Skeletal muscle satellite cell (primary cell): ENCODE data around the gene B4GALNT3.

Source experiments
- H3K27me3 ChIP-seq: 2 replicates; pipeline ENCODE4 v1.7.0; 2013; ENCODE audit warnings: low read length; ENCODE audit not compliant: control insufficient read depth, insufficient read depth
- H3K36me3 ChIP-seq: 2 replicates; pipeline ENCODE4 v1.7.0; 2013; ENCODE audit warnings: mild to moderate bottlenecking, control low read depth, low read length; ENCODE audit not compliant: insufficient read depth
- H3K4me1 ChIP-seq: 2 replicates; pipeline ENCODE4 v1.7.0; 2013; ENCODE audit warnings: low read length; ENCODE audit not compliant: control insufficient read depth, insufficient read depth
- H3K4me2 ChIP-seq: 2 replicates; pipeline ENCODE4 v1.7.0; 2013; ENCODE audit warnings: mild to moderate bottlenecking, low read length
- H3K4me3 ChIP-seq: 2 replicates; pipeline ENCODE4 v1.7.0; 2013; ENCODE audit warnings: low read length
- H3K9ac ChIP-seq: 2 replicates; pipeline ENCODE4 v1.7.0; 2013; ENCODE audit warnings: mild to moderate bottlenecking, low read depth, low read length, moderate library complexity
- H3K9me3 ChIP-seq: replicated peaks from 2 replicates; pipeline ENCODE4 v1.7.0; 2013; ENCODE audit warnings: mild to moderate bottlenecking, control low read depth, low read length

B4GALNT3 gene

GRCh38 chr12:542395-543113 lies 82.8 kb downstream of the B4GALNT3 start:
- no peaks in the 10 kb centered on the region for H3K9me3 ChIP-seq
- peaks cover 21% of the 10 kb centered on the region for H3K4me1 ChIP-seq

GRCh38 chr12:543114-543451 lies 83.3 kb downstream of the B4GALNT3 start:
- H3K4me3 ChIP-seq, result no peak overlapping the region
- H3K9me3 ChIP-seq, result no peaks in the 10 kb centered on the region
- peaks cover 21% of the 10 kb centered on the region for H3K4me1 ChIP-seq
- no peaks in the 10 kb centered on the region for H3K36me3 ChIP-seq
- no peak overlapping the region for H3K4me2 ChIP-seq
- peaks cover 25% of the 10 kb centered on the region for H3K27me3 ChIP-seq
- H3K9ac ChIP-seq, result no peak overlapping the region

More at GRCh38 chr12:542395-543113, 82.8 kb downstream of the B4GALNT3 start:
- no peaks in the 10 kb centered on the region for H3K36me3 ChIP-seq
- H3K4me2 ChIP-seq, result no peak overlapping the region
- H3K9ac ChIP-seq, result no peak overlapping the region
- peaks cover 22% of the 10 kb centered on the region for H3K27me3 ChIP-seq
- no peak overlapping the region for H3K4me3 ChIP-seq

DNA sequence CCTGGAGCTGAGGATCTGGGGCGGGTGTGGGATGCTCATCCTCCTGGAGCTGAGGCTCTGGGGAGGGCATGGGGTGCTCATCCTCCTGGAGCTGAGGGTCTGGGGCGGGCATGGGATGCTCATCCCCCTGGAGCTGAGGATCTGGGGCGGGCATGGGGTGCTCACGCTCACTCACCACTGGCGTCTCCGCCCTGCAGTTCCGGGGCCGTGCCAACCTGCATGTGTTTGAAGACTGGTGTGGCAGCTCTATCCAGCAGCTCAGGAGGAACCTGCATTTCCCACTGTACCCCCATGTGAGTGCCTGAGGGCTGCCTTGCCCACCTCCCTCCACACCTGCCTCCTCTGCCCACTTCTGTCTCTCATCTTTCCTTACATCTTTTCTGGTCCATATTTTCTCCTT lies 84.4 kb downstream of the B4GALNT3 start:
- H3K4me1 ChIP-seq, result peaks cover 14% of the 10 kb centered on the region
- peaks cover 26% of the 10 kb centered on the region for H3K27me3 ChIP-seq
- no peak overlapping the region for H3K4me2 ChIP-seq
- H3K9ac ChIP-seq, result no peak overlapping the region
- no peak overlapping the region for H3K4me3 ChIP-seq
- no peaks in the 10 kb centered on the region for H3K36me3 ChIP-seq
- no peaks in the 10 kb centered on the region for H3K9me3 ChIP-seq

DNA sequence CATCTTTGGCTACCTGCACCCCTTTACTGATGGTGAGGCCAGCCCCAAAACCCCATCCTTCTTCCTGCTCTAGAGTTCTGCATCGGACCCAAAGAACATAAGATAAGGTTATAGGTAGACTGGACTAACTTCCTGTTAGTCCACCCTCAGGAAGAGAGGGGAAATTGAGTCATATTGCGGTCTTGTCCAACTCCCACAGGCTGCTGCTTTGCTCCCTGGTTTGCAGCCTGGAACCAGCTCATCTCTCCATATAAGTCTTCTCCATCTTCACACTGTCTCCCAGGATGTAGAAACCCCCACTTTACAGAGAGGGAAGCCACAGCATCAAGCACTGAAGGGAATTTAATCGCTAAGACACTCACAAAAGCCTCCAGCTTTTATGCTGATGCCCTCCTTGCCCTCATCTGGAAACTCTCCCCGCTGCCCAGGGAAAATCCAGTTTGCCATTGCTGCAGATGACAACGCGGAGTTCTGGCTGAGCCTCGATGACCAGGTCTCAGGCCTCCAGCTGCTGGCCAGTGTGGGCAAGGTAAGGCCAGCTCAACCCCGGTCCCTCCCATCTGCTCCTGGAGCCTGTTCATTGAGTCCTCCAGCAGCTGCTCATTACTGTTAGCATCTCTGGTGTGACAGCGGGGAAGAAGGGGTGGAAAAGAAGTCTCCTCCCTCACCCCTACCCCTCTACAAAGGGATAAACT lies 85.3 kb downstream of the B4GALNT3 start:
- Histone ChIP-seq H3K27me3 (peaks cover 33% of the 10 kb centered on the region), H3K4me1 (peaks cover 11% of the 10 kb centered on the region), H3K4me2 (no peak overlapping the region), H3K4me3 (no peak overlapping the region), H3K9ac (no peak overlapping the region), H3K9me3 (no peaks in the 10 kb centered on the region), H3K36me3 (no peaks in the 10 kb centered on the region)

DNA sequence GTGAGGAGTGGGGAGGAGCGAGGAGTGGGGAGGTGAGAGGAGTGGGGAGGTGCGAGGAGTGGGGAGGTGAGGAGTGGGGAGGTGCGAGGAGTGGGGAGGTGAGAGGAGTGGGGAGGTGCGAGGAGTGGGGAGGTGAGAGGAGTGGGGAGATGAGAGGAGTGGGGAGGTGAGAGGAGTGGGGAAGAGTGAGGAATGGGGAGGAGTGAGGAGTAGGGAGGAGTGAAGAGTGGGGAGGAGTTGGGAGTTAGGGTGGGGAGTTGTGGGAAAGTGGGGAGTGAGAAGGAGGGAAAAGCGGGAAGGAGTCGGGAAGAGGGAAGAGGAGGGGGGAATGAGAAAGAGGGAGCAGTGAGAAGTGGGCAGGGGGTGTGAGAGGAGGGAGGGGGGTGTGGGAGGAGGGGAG lies 86.1 kb downstream of the B4GALNT3 start:
- H3K36me3 ChIP-seq, result no peaks in the 10 kb centered on the region
- peaks cover 11% of the 10 kb centered on the region for H3K4me1 ChIP-seq
- H3K27me3 ChIP-seq, result peaks cover 37% of the 10 kb centered on the region
- H3K9ac ChIP-seq, result no peak overlapping the region
- no peak overlapping the region for H3K4me2 ChIP-seq
- no peak overlapping the region for H3K4me3 ChIP-seq
- no peaks in the 10 kb centered on the region for H3K9me3 ChIP-seq

DNA sequence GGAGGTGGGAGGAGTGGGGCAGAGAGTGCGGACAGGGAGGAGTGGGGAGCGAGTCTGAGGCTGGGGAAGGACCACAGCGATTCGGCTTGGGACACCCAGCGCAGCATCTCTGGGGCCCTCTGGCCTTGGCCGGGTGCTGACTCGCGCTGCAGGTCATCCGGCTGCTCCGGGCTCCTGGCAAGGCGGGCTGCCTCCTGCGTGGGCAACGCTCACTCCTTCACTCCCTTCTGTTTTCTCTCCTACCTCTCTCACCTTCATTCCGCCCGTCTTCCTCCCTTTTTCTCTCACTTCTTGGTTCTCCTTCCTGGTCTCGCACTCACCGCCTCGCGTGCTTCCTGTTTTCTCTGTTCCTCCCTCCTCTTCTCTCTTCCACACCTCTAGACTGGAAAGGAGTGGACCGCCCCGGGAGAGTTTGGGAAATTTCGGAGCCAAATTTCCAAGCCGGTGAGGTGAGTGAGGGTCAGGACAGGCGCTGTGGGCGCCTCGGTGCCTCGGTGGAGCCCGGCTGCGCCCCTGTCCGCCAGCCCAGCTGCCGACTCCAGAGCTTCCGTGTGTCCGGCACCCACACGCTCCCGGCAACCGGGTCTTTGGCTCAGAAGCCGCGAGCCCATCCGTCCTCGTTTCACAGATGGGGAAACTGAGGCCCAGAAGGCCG lies 86.7 kb downstream of the B4GALNT3 start:
- H3K36me3 ChIP-seq, result no peaks in the 10 kb centered on the region
- H3K4me3 ChIP-seq, result no peak overlapping the region

GRCh38 chr12:546920-547845 lies 87.4 kb downstream of the B4GALNT3 start:
- no peaks in the 10 kb centered on the region for H3K36me3 ChIP-seq
- peak overlapping the region; percentile 33 for H3K4me3 ChIP-seq
- no peaks in the 10 kb centered on the region for H3K9me3 ChIP-seq
- H3K27me3 ChIP-seq, result peaks cover 51% of the 10 kb centered on the region
- H3K4me1 ChIP-seq, result peaks cover 5% of the 10 kb centered on the region
- H3K4me2 ChIP-seq, result peak overlapping the region; percentile 75
- H3K9ac ChIP-seq, result no peak overlapping the region

More for the DNA sequence above, 86.7 kb downstream of the B4GALNT3 start:
- Histone ChIP-seq H3K27me3 (peaks cover 43% of the 10 kb centered on the region), H3K4me1 (peaks cover 6% of the 10 kb centered on the region), H3K4me2 (peak overlapping the region; percentile 75), H3K9ac (no peak overlapping the region), H3K9me3 (no peaks in the 10 kb centered on the region)

DNA sequence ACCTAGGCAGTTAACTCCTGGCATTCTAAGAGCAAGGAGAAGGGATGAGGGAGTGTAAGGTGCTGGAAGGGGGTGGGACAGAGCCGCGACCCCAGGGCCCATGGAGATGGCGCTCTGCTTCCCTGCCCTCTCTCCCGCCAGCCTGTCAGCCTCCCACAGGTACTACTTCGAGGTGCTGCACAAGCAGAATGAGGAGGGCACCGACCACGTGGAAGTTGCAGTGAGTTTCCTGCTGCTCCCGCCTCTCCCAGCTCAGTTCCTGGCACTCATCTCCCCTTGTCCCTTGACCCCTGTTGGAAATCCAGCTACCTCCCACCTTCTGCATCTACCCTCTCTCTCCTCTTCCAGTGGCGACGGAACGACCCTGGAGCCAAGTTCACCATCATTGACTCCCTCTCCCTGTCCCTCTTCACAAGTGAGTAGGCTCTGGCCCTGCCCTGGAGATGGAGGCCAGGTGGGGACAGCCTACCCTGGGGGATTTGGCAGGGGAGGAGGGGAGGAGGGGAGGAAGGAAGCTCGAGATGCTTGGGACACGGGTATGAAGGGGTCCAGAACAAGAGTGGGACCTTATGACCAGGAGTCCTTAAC lies 88.2 kb downstream of the B4GALNT3 start:
- Histone ChIP-seq H3K4me2 (peak overlapping the region; percentile 75), H3K9me3 (no peaks in the 10 kb centered on the region), H3K4me3 (no peak overlapping the region), H3K36me3 (no peaks in the 10 kb centered on the region), H3K9ac (no peak overlapping the region), H3K4me1 (peaks cover 5% of the 10 kb centered on the region), H3K27me3 (peaks cover 53% of the 10 kb centered on the region)

- Histone ChIP-seq H3K4me1 (peaks cover 5% of the 10 kb centered on the region), H3K27me3 (peaks cover 60% of the 10 kb centered on the region), H3K36me3 (no peaks in the 10 kb centered on the region), H3K4me3 (no peak overlapping the region), H3K9ac (no peak overlapping the region), H3K9me3 (no peaks in the 10 kb centered on the region), H3K4me2 (no peak overlapping the region)
Observed at GRCh38 chr12:549476-550082, 89.8 kb downstream of the B4GALNT3 start.

- Histone ChIP-seq H3K4me2 (no peak overlapping the region), H3K4me3 (no peak overlapping the region), H3K36me3 (no peaks in the 10 kb centered on the region), H3K9ac (no peak overlapping the region), H3K4me1 (peaks cover 5% of the 10 kb centered on the region), H3K27me3 (peaks cover 51% of the 10 kb centered on the region), H3K9me3 (no peaks in the 10 kb centered on the region)
Observed at GRCh38 chr12:550473-551260, 90.9 kb downstream of the B4GALNT3 start.
